Measurements from ENCODE around the gene PCOLCE2. TPM values are rescaled to one million over a fixed set of nuclear protein-coding genes. Genes with fewer than 3 reads are reported as not detected.
A peak's percentile ranks its signal among the peaks of the same experiment; 100 is the strongest.

PCOLCE2 gene
- total RNA-seq, 2 donors from 2014 or later: 122 to 157 TPM

- Histone ChIP-seq H3K27me3 (replicated peaks; ENCODE audit: insufficient read depth) (no peaks in the 10 kb centered on the region), H3K9me3 (no peaks in the 10 kb centered on the region), H3K4me3 (no peak overlapping the region), H3K4me1 (ENCODE audit: control insufficient read depth in 1 of 2, low read depth in 2 of 2) (no peaks in the 10 kb centered on the region), H3K27ac (no peak overlapping the region), H3K36me3 (no peaks in the 10 kb centered on the region)
- DNase-seq (ENCODE audit: low spot score) (peak; percentile 28), ATAC-seq (ENCODE audit: insufficient number of reproducible peaks, low FRiP score, low read depth) (peak; percentile 52)
- TF ChIP-seq, protein P1, sequence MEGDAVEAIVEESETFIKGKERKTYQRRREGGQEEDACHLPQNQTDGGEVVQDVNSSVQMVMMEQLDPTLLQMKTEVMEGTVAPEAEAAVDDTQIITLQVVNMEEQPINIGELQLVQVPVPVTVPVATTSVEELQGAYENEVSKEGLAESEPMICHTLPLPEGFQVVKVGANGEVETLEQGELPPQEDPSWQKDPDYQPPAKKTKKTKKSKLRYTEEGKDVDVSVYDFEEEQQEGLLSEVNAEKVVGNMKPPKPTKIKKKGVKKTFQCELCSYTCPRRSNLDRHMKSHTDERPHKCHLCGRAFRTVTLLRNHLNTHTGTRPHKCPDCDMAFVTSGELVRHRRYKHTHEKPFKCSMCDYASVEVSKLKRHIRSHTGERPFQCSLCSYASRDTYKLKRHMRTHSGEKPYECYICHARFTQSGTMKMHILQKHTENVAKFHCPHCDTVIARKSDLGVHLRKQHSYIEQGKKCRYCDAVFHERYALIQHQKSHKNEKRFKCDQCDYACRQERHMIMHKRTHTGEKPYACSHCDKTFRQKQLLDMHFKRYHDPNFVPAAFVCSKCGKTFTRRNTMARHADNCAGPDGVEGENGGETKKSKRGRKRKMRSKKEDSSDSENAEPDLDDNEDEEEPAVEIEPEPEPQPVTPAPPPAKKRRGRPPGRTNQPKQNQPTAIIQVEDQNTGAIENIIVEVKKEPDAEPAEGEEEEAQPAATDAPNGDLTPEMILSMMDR (IDR thresholded peaks at IDR 0.05): peak; percentile 85
Observed at GRCh38 chr3:142828703-142829305, 60.1 kb downstream of the PCOLCE2 start.

GRCh38 chr3:142819179-142819578, 69.7 kb downstream of the PCOLCE2 start:
- no peaks in the 10 kb centered on the region for H3K27me3 ChIP-seq (replicated peaks; ENCODE audit: insufficient read depth)
- no peak for ATAC-seq (ENCODE audit: insufficient number of reproducible peaks, low FRiP score, low read depth)
- no peak overlapping the region for H3K27ac ChIP-seq
- H3K9me3 ChIP-seq: no peaks in the 10 kb centered on the region
- DNase-seq (ENCODE audit: low spot score): no peak
- H3K36me3 ChIP-seq: no peaks in the 10 kb centered on the region
- H3K4me3 ChIP-seq: no peak overlapping the region
- no peaks in the 10 kb centered on the region for H3K4me1 ChIP-seq (ENCODE audit: control insufficient read depth in 1 of 2, low read depth in 2 of 2)
- TF ChIP-seq, protein P1 (IDR thresholded peaks at IDR 0.05): no peak

DNA sequence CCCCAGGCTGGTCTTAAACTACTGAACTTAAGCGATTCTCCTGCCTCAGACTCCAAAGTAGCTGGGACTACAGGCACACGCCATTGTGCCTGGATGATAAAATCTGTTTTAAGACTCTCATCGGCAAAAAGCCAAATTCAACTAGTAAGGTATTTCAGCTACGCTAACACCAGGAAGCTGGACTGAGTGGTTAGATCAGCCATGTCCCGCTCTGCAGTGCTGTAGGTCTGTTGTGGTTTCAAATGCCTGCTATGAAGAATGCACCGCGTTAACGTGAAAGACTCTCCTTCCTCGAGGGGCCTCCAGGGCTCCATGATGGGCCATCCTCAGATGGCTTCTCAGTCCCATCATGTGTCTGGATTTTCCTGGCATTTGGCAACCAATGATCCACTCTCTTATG, 70.2 kb downstream of the PCOLCE2 start:
- H3K4me3 ChIP-seq: no peak overlapping the region
- no peaks in the 10 kb centered on the region for H3K27me3 ChIP-seq (replicated peaks; ENCODE audit: insufficient read depth)
- DNase-seq (ENCODE audit: low spot score) (no peak), ATAC-seq (ENCODE audit: insufficient number of reproducible peaks, low FRiP score, low read depth) (no peak)
- H3K9me3 ChIP-seq: no peaks in the 10 kb centered on the region
- no peaks in the 10 kb centered on the region for H3K4me1 ChIP-seq (ENCODE audit: control insufficient read depth in 1 of 2, low read depth in 2 of 2)
- no peak overlapping the region for H3K27ac ChIP-seq
- H3K36me3 ChIP-seq: no peaks in the 10 kb centered on the region
- TF ChIP-seq, protein P1 (IDR thresholded peaks at IDR 0.05): no peak

DNA sequence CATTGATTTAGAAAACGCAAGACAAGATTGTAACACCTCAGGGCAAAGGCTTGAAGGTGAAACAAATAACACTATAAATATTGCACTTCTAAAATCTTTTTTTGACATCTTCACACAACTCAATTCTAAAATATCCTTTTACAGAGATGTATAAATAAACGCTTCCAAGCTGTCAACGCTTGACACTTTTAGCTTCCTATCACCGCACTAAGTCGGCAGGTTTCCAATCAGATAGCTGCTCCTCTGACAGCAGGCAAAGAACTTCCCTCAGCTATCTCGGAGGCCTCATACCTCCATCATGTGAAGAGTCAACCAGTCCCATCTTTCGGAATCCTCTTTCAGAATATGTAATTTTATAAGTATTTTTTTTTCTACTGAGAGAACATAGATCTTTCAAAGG, 71.0 kb downstream of the PCOLCE2 start:
- TF ChIP-seq, protein P1 (IDR thresholded peaks at IDR 0.05): no peak
- Histone ChIP-seq H3K9me3 (no peaks in the 10 kb centered on the region), H3K4me3 (no peak overlapping the region), H3K4me1 (ENCODE audit: control insufficient read depth in 1 of 2, low read depth in 2 of 2) (no peaks in the 10 kb centered on the region), H3K36me3 (no peaks in the 10 kb centered on the region), H3K27me3 (replicated peaks; ENCODE audit: insufficient read depth) (no peaks in the 10 kb centered on the region), H3K27ac (no peak overlapping the region)
- DNase-seq (ENCODE audit: low spot score): no peak
- no peak for ATAC-seq (ENCODE audit: insufficient number of reproducible peaks, low FRiP score, low read depth)

- Histone ChIP-seq H3K27ac (no peak overlapping the region), H3K27me3 (replicated peaks; ENCODE audit: insufficient read depth) (no peaks in the 10 kb centered on the region), H3K36me3 (no peaks in the 10 kb centered on the region), H3K4me1 (ENCODE audit: control insufficient read depth in 1 of 2, low read depth in 2 of 2) (no peaks in the 10 kb centered on the region), H3K9me3 (no peaks in the 10 kb centered on the region), H3K4me3 (no peak overlapping the region)
- ATAC-seq (ENCODE audit: insufficient number of reproducible peaks, low FRiP score, low read depth) (no peak), DNase-seq (ENCODE audit: low spot score) (no peak)
- TF ChIP-seq, protein P1 (IDR thresholded peaks at IDR 0.05): no peak
Observed at GRCh38 chr3:142817356-142817755, 71.5 kb downstream of the PCOLCE2 start.
